Colonic mucosa (tissue), 4 donors: Measurements from ENCODE around the gene RRAGB. TPM values are rescaled to one million over a fixed set of nuclear protein-coding genes. Genes with fewer than 3 reads are reported as not detected.
"Not testable (repeated sequence)": the region's sequence is repeated elsewhere in the genome, so short reads cannot be mapped to it uniquely, and the experiment has no call there.

Experiments
- DNase-seq: peaks from one replicate; pipeline ENCODE4 v3.0.0-alpha.2; 2020
- H3K27ac ChIP-seq: fragments of 200-600 bp; one replicate; pipeline ENCODE4 v1.8.0; 2021
- H3K27me3 ChIP-seq: fragments of 200-600 bp; one replicate; pipeline ENCODE4 v1.8.0; 2021
- H3K36me3 ChIP-seq: fragments of 200-600 bp; one replicate; pipeline ENCODE4 v1.8.0; 2021
- H3K4me1 ChIP-seq: fragments of 200-600 bp; one replicate; pipeline ENCODE4 v1.8.0; 2021; ENCODE audit warnings: mild to moderate bottlenecking
- H3K4me3 ChIP-seq: fragments of 200-600 bp; one replicate; pipeline ENCODE4 v1.8.0; 2021
- H3K9ac ChIP-seq, 2 donors: one replicate each; pipeline ENCODE4 v1.7.0; 2013; ENCODE audit warnings: control low read depth in 2 of 2, low read depth in 2 of 2, low read length in 2 of 2
- H3K9me3 ChIP-seq: fragments of 200-600 bp; one replicate; pipeline ENCODE4 v1.8.0; 2021
- intact Hi-C: fragments of 100-400 bp; cut with DNase I; formaldehyde crosslinking; loops from one replicate; pipeline ENCODE4 v1.14.1; 2022
- total RNA-seq, 2 donors: library from RNA; stranded (reverse); fragmentation: NEBNext Ultra II Directional in 1 of 2; extraction: Animal tissue kit (Norgen Biotek cat#: 25700) in 1 of 2; gene quantifications; one replicate each; pipeline ENCODE4 v1.2.1, GENCODE V29; 2021
- TF ChIP-seq, protein P1 (sequence below): fragments of 200-600 bp; IDR thresholded peaks from one replicate; pipeline ENCODE4 v1.8.0; 2022; ENCODE audit warnings: antibody characterized with exemption, mild to moderate bottlenecking
- donor health status: healthy.
- donor health status: DM: no; HTN: no; CAD: no.
- donor health status: DM: no; HTN: no; CAD: no.

The RRAGB gene
- total RNA-seq, 2 donors from 2014 or later = 6.3 to 10.5 TPM

DNA sequence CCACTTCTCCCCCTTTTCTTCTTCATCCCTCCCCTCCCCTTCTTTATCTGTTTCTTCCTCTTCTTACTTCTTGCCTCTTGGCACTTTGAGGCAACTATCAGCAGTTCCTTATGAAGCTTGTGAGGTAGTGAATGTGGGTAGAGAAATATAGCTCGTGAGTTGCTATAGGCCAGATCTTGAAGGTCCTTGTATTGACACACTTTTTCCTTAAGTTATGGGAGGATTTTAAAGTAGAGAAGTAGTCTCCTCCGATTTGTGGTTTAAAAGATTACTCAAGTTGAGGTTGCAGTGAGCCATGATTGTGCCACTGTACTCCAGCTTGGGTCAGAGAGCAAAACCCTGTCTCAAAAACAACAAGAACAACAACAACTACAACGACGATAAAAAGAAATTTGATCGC is 3.4 kb upstream of the RRAGB start:
- Histone ChIP-seq H3K36me3 (no peaks in the 10 kb centered on the region), H3K27ac (no peak overlapping the region), H3K4me3 (no peak overlapping the region), H3K9me3 (no peaks in the 10 kb centered on the region), H3K4me1 (no peaks in the 10 kb centered on the region), H3K9ac (no peak overlapping the region), H3K27me3 (no peaks in the 10 kb centered on the region)
- intact Hi-C loops = no loop called here
- no peak for DNase-seq
- TF ChIP-seq, protein P1, sequence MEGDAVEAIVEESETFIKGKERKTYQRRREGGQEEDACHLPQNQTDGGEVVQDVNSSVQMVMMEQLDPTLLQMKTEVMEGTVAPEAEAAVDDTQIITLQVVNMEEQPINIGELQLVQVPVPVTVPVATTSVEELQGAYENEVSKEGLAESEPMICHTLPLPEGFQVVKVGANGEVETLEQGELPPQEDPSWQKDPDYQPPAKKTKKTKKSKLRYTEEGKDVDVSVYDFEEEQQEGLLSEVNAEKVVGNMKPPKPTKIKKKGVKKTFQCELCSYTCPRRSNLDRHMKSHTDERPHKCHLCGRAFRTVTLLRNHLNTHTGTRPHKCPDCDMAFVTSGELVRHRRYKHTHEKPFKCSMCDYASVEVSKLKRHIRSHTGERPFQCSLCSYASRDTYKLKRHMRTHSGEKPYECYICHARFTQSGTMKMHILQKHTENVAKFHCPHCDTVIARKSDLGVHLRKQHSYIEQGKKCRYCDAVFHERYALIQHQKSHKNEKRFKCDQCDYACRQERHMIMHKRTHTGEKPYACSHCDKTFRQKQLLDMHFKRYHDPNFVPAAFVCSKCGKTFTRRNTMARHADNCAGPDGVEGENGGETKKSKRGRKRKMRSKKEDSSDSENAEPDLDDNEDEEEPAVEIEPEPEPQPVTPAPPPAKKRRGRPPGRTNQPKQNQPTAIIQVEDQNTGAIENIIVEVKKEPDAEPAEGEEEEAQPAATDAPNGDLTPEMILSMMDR = no peak

DNA sequence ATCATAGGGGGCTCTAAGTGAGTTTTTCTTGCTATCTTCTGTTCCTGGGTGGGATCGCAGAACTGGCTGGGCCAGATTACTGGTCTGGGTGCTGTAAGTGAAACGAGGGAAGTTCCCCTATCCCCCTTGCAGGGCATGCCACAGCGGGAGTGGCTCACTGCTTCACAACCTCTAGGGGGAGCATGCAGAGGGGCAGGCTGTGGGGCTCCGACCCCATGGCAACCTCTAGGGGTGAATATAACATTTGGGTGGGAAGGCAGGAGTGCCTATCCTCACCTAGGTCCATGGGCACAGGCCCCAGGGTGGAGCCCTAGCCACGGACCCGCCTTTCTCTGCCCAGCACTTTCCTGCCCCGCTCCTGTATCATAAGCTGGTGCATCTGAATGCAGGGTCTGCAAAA is 1.7 kb upstream of the RRAGB start:
- intact Hi-C loops = no loop called here
- H3K4me3 ChIP-seq = no peak overlapping the region
- no peak for DNase-seq
- H3K27me3 ChIP-seq = no peaks in the 10 kb centered on the region
- no peaks in the 10 kb centered on the region for H3K9me3 ChIP-seq
- H3K4me1 ChIP-seq = no peaks in the 10 kb centered on the region
- no peaks in the 10 kb centered on the region for H3K36me3 ChIP-seq
- TF ChIP-seq, protein P1 = no peak
- no peak overlapping the region for H3K9ac ChIP-seq
- no peak overlapping the region for H3K27ac ChIP-seq

DNA sequence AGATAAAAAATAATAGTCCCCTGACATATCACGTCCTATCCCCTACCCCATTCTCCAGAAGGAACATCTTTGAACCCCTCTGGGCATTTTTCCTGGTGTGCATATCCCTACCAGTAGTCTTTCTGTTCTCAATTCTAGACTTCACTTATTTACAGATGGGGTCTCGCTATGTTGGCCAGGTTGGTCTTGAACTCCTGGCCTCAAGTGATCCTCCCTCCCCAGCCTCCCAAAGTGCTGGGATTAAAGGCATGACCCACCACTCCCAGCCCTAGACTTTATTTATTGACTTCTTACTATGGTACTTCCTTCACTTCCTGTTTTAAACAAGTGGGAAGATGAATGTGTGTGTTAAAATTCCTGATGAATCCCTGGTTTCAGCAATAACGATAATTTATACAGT is 612 bp upstream of the RRAGB start:
- DNase-seq = no peak
- no peak overlapping the region for H3K9ac ChIP-seq
- H3K4me3 ChIP-seq = peak overlapping the region; percentile 47
- H3K27ac ChIP-seq = peak overlapping the region; percentile 84
- intact Hi-C loops = no loop called here
- H3K4me1 ChIP-seq = no peaks in the 10 kb centered on the region
- H3K36me3 ChIP-seq = no peaks in the 10 kb centered on the region
- H3K27me3 ChIP-seq = no peaks in the 10 kb centered on the region
- H3K9me3 ChIP-seq = no peaks in the 10 kb centered on the region
- TF ChIP-seq, protein P1 = no peak

DNA sequence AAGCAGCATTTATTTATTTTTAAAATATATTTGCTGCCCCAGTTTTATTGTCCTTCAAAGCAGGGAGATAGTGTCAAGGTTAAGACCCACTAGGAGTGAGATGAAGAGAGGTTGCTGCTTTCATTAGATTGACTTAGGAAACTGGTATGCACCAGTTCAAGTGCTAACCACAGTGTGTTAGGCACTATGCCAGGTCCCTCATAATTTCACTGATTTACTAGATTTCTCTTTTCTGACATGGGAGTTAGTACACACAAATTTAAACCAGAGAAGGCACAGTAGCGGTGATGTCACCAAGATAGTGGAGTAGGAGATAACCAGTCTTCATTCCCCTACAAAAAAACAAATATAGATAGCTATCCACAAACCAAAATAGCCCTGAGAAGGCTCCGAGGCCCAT is 14.3 kb downstream of the RRAGB start:
- TF ChIP-seq, protein P1 = no peak
- intact Hi-C loops = no loop called here
- Histone ChIP-seq H3K27ac (no peak overlapping the region), H3K4me1 (no peaks in the 10 kb centered on the region), H3K9ac (no peak overlapping the region), H3K4me3 (no peak overlapping the region), H3K9me3 (no peaks in the 10 kb centered on the region), H3K27me3 (no peaks in the 10 kb centered on the region), H3K36me3 (no peaks in the 10 kb centered on the region)
- DNase-seq = no peak

DNA sequence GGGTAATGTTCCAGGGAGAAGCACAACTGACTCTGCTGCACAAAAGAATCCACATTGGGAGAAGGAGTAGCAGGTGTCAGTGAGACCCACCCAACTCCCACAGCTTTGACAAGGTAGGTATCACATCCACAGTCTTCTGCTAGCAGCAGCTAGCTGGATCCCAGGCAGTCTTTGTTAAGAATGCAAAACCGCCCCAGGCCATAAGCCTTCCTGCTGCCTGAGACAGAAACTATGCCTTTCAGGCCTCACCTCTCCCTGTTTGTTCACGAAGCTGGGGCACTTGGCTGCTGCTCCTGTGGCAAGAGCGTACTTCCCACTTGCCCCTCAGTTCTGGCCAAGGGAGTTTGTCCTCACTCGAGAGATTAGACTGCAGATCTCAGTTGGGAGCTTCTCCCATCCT is 21.4 kb downstream of the RRAGB start:
- H3K4me3 ChIP-seq = no peak overlapping the region
- no peaks in the 10 kb centered on the region for H3K4me1 ChIP-seq
- H3K9ac ChIP-seq = no peak overlapping the region
- no peaks in the 10 kb centered on the region for H3K36me3 ChIP-seq
- DNase-seq = no peak
- TF ChIP-seq, protein P1 = no peak
- intact Hi-C loops = no loop called here
- H3K9me3 ChIP-seq = no peaks in the 10 kb centered on the region
- no peak overlapping the region for H3K27ac ChIP-seq
- H3K27me3 ChIP-seq = no peaks in the 10 kb centered on the region

DNA sequence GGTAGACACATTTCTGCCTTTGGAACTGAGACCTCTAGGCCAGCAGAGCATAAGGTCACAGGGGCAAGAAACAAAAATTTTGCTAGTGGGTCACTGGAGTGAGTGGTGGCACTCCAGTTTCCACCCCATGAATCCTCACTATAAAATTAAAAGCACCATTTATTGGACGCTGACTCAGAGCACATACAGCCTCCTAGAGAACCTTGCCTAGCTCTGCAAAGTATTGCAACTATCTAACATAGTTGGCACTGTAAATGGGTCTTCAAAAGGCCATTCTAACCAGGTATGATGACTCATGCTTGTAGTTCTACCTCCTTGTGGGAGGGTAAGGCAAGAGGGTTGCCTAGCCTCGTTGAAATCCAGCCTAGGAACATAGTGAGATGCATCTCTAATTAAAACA is 25.1 kb downstream of the RRAGB start:
- intact Hi-C loops = no loop called here
- no peaks in the 10 kb centered on the region for H3K9me3 ChIP-seq
- TF ChIP-seq, protein P1 = no peak
- DNase-seq = no peak
- H3K27me3 ChIP-seq = no peaks in the 10 kb centered on the region
- H3K9ac ChIP-seq = no peak overlapping the region
- no peak overlapping the region for H3K4me3 ChIP-seq
- no peaks in the 10 kb centered on the region for H3K36me3 ChIP-seq
- H3K27ac ChIP-seq = no peak overlapping the region
- no peaks in the 10 kb centered on the region for H3K4me1 ChIP-seq

DNA sequence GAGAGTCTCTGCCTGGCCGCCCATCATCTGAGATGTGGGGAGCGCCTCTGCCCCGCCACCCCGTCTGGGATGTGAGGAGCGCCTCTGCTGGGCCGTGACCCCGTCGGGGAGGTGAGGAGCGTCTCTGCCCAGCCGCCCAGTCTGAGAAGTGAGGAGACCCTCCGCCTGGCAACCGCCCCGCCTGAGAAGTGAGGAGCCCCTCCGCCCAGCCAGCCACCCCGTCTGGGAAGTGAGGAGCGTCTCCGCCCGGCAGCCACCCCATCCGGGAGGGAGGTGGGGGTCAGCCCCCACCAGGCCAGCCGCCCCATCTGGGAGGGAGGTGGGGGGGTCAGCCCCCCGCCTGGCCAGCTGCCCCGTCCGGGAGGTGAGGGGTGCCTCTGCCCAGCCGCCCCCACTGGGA is 30.9 kb downstream of the RRAGB start:
- DNase-seq, H3K27me3 ChIP-seq, H3K4me1 ChIP-seq, H3K27ac ChIP-seq, intact Hi-C loops, H3K4me3 ChIP-seq, H3K9ac ChIP-seq, H3K36me3 ChIP-seq, H3K9me3 ChIP-seq: not testable (repeated sequence)
